Neural progenitor cell (in vitro differentiated cells): ENCODE measurements around the gene NCF4. TPM values are rescaled to one million over a fixed set of nuclear protein-coding genes. Genes with fewer than 3 reads are reported as not detected.

Experiments used
- DNase-seq: peaks from one replicate; pipeline ENCODE4 v3.0.0-alpha.2; 2016; ENCODE audit warnings: low spot score
- H2AFZ ChIP-seq: fragments of 200-600 bp; sonication (generic); replicated peaks from 2 replicates; pipeline ENCODE4 v1.6.1; 2016; ENCODE audit warnings: antibody characterized with exemption
- H3F3A ChIP-seq: fragments of 200-600 bp; sonication (generic); 2 replicates; pipeline ENCODE4 v1.6.1; 2016; ENCODE audit warnings: antibody characterized with exemption, low read depth
- H3K27ac ChIP-seq: fragments of 200-600 bp; sonication (generic); 2 replicates; pipeline ENCODE4 v1.5.1; 2016; ENCODE audit warnings: mild to moderate bottlenecking
- H3K27me3 ChIP-seq: fragments of 200-600 bp; sonication (generic); 2 replicates; pipeline ENCODE4 v1.6.1; 2016; ENCODE audit warnings: mild to moderate bottlenecking, moderate library complexity
- H3K36me3 ChIP-seq: fragments of 200-600 bp; sonication (generic); 2 replicates; pipeline ENCODE4 v1.5.1; 2016
- H3K4me1 ChIP-seq: fragments of 200-600 bp; sonication (generic); 2 replicates; pipeline ENCODE4 v1.6.1; 2016; ENCODE audit warnings: mixed run types
- H3K4me2 ChIP-seq: fragments of 200-600 bp; sonication (generic); 2 replicates; pipeline ENCODE4 v1.6.1; 2016
- H3K4me3 ChIP-seq: fragments of 200-600 bp; sonication (generic); 2 replicates; pipeline ENCODE4 v1.5.1; 2016
- H3K79me2 ChIP-seq: fragments of 200-600 bp; sonication (generic); 2 replicates; pipeline ENCODE4 v1.6.1; 2016; ENCODE audit warnings: low read depth
- H3K9ac ChIP-seq: fragments of 200-600 bp; sonication (generic); 2 replicates; pipeline ENCODE4 v1.6.1; 2016
- H3K9me3 ChIP-seq: fragments of 200-600 bp; sonication (generic); 2 replicates; pipeline ENCODE4 v1.5.1; 2016; ENCODE audit warnings: low read depth
- H4K20me1 ChIP-seq: fragments of 200-600 bp; sonication (generic); 2 replicates; pipeline ENCODE4 v1.6.1; 2016; ENCODE audit warnings: low read depth
- H3K27ac Mint-ChIP-seq: 3 replicates; pipeline ENCODE4 v1.8.0; 2021; ENCODE audit warnings: mixed read lengths
- H3K27me3 Mint-ChIP-seq: 2 replicates; pipeline ENCODE4 v1.8.0; 2022; ENCODE audit warnings: low read depth, mild to moderate bottlenecking, inconsistent platforms, moderate library complexity, mixed read lengths; ENCODE audit not compliant: insufficient read depth
- H3K36me3 Mint-ChIP-seq: 3 replicates; pipeline ENCODE4 v1.8.0; 2021; ENCODE audit warnings: mixed read lengths
- H3K4me1 Mint-ChIP-seq: 3 replicates; pipeline ENCODE4 v1.8.0; 2021; ENCODE audit warnings: mixed read lengths
- H3K4me3 Mint-ChIP-seq: 3 replicates; pipeline ENCODE4 v1.8.0; 2021; ENCODE audit warnings: mild to moderate bottlenecking, moderate library complexity, mixed read lengths
- H3K9me3 Mint-ChIP-seq: 3 replicates; pipeline ENCODE4 v1.8.0; 2020; ENCODE audit warnings: mixed read lengths
- EZH2 ChIP-seq: fragments of 200-600 bp; sonication (generic); IDR thresholded peaks from 2 replicates; pipeline ENCODE4 v1.6.1; 2017; ENCODE audit warnings: antibody characterized with exemption, mild to moderate bottlenecking, moderate library complexity
- EZH2phosphoT487 ChIP-seq: fragments of 200-600 bp; sonication (generic); IDR thresholded peaks from 2 replicates; pipeline ENCODE4 v1.6.1; 2017; ENCODE audit warnings: antibody characterized with exemption
- total RNA-seq: library from RNA; depleted of rRNA; stranded (reverse); fragments of >200 nt; gene quantifications from 2 replicates; pipeline ENCODE4 v1.2.3, GENCODE V29; 2015; ENCODE audit warnings: low replicate concordance
- TF ChIP-seq, protein P1 (sequence below): fragments of 200-600 bp; sonication (generic); IDR thresholded peaks from 2 replicates; pipeline ENCODE4 v1.5.1; 2017; ENCODE audit warnings: antibody characterized with exemption, mild to moderate bottlenecking

The NCF4 gene
- total RNA-seq, 1 donor from 2014 or later: not detected

DNA sequence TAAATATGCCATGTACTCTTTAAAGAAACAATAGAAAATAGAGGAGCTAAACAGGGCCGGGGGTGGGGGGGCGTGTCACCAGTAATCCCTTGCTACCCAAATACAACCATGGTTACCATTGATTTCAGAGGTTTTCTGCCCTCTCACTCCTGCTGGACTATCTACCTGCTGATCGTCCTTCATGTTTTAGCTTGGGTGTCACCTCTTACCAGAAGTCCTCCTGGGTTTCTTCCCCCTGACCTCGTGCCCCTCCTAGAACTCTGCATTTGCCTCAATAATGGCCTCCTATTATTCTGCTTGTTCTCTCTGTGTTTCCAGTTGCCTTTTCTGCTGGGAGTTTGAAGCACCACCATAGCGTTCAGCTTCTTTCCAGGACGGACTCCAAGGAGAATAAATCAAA lies 34.5 kb upstream of the NCF4 start:
- no peaks in the 10 kb centered on the region for H3K27me3 ChIP-seq
- no peaks in the 10 kb centered on the region for H3K36me3 Mint-ChIP-seq
- no peak overlapping the region for H2AFZ ChIP-seq

DNA sequence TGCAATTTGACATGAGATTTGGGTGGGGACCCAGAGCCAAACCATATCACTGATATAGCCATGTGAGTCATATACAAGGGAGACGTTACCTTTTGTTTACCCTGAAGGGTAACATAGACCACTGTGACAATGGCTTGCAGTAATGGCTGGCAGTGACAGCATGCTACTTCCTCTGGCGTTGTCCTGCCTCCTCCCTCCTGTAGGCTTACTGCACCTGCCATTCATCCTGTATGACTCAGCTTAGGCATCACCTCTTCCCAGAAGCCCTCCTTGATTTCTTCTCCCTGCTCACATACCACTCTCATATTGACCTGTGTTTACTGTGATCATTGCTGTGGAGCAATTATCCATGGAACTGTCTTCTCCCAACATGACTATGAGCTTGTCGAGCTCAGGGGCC lies 32.0 kb upstream of the NCF4 start:
- Mint-ChIP-seq H3K27me3 (peaks cover 3% of the 10 kb centered on the region), H3K27ac (no peak overlapping the region), H3K36me3 (no peaks in the 10 kb centered on the region), H3K9me3 (no peaks in the 10 kb centered on the region), H3K4me3 (no peak overlapping the region), H3K4me1 (peaks cover 24% of the 10 kb centered on the region)
- Histone ChIP-seq H3K27ac (no peak overlapping the region), H2AFZ (no peak overlapping the region), H3K36me3 (no peaks in the 10 kb centered on the region), H3K79me2 (no peaks in the 10 kb centered on the region), H3K27me3 (no peaks in the 10 kb centered on the region), H3K9ac (no peak overlapping the region), H4K20me1 (no peaks in the 10 kb centered on the region), H3K9me3 (no peaks in the 10 kb centered on the region), H3K4me2 (no peak overlapping the region), H3F3A (peaks cover 21% of the 10 kb centered on the region), H3K4me1 (peaks cover 31% of the 10 kb centered on the region), H3K4me3 (no peak overlapping the region)
- no peak for TF ChIP-seq EZH2phosphoT487
- TF ChIP-seq EZH2: no peak
- TF ChIP-seq, protein P1, sequence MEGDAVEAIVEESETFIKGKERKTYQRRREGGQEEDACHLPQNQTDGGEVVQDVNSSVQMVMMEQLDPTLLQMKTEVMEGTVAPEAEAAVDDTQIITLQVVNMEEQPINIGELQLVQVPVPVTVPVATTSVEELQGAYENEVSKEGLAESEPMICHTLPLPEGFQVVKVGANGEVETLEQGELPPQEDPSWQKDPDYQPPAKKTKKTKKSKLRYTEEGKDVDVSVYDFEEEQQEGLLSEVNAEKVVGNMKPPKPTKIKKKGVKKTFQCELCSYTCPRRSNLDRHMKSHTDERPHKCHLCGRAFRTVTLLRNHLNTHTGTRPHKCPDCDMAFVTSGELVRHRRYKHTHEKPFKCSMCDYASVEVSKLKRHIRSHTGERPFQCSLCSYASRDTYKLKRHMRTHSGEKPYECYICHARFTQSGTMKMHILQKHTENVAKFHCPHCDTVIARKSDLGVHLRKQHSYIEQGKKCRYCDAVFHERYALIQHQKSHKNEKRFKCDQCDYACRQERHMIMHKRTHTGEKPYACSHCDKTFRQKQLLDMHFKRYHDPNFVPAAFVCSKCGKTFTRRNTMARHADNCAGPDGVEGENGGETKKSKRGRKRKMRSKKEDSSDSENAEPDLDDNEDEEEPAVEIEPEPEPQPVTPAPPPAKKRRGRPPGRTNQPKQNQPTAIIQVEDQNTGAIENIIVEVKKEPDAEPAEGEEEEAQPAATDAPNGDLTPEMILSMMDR: no peak
- DNase-seq: no peak

More for the DNA sequence above, 34.5 kb upstream of the NCF4 start:
- no peaks in the 10 kb centered on the region for H3K36me3 ChIP-seq
- H3K4me3 ChIP-seq: no peak overlapping the region
- no peaks in the 10 kb centered on the region for H3K9me3 ChIP-seq
- H3K4me1 Mint-ChIP-seq: peaks cover 35% of the 10 kb centered on the region
- H3K79me2 ChIP-seq: no peaks in the 10 kb centered on the region
- DNase-seq: no peak
- H4K20me1 ChIP-seq: no peaks in the 10 kb centered on the region
- H3K27me3 Mint-ChIP-seq: no peaks in the 10 kb centered on the region
- no peaks in the 10 kb centered on the region for H3K9me3 Mint-ChIP-seq
- H3F3A ChIP-seq: peaks cover 31% of the 10 kb centered on the region
- no peak overlapping the region for H3K4me3 Mint-ChIP-seq
- TF ChIP-seq EZH2phosphoT487 (no peak), EZH2 (no peak)
- TF ChIP-seq, protein P1: no peak
- peak overlapping the region; percentile 66 for H3K4me2 ChIP-seq
- no peak overlapping the region for H3K9ac ChIP-seq
- peaks cover 43% of the 10 kb centered on the region for H3K4me1 ChIP-seq
- H3K27ac Mint-ChIP-seq: peak overlapping the region; percentile 42
- H3K27ac ChIP-seq: no peak overlapping the region

DNA sequence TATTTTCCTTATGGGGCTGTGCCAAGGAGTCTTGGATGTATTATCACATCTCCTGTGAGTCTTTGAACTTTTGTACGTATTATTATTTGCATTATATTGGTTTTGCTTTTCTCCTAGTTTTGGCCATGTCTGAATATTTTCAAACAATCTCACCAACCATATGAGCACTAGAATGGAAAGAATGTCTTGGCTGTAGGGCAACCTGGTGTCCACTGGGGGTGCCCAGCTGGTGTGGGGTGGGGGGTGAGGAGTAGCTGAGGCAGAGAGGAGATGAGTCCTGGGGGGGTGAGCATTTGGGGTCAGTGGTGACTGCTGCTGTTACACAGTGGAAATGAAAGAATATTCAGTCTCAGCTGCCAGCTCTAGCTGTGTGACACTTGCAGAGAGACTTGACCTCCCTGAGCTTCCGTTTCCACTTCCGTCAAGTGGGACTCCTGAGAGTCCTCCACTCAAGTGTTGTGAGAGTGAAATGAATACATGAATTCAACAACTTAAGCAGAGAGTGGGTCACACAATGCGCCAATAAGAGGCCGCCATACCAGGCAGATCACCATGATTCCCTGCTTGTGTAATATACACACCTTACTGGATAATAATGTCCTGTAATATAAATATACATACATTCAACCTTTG lies 31.3 kb upstream of the NCF4 start:
- Histone ChIP-seq H3F3A (peaks cover 21% of the 10 kb centered on the region), H3K9me3 (no peaks in the 10 kb centered on the region), H3K9ac (no peak overlapping the region), H3K27ac (no peak overlapping the region), H3K27me3 (no peaks in the 10 kb centered on the region), H3K79me2 (no peaks in the 10 kb centered on the region), H3K4me3 (no peak overlapping the region), H3K36me3 (no peaks in the 10 kb centered on the region), H4K20me1 (no peaks in the 10 kb centered on the region), H2AFZ (no peak overlapping the region), H3K4me1 (peaks cover 31% of the 10 kb centered on the region), H3K4me2 (no peak overlapping the region)
- no peak overlapping the region for H3K4me3 Mint-ChIP-seq
- no peaks in the 10 kb centered on the region for H3K36me3 Mint-ChIP-seq
- no peak for DNase-seq
- H3K4me1 Mint-ChIP-seq: peaks cover 24% of the 10 kb centered on the region
- TF ChIP-seq EZH2 (no peak), EZH2phosphoT487 (no peak)
- TF ChIP-seq, protein P1: peak; percentile 12
- H3K27me3 Mint-ChIP-seq: peaks cover 3% of the 10 kb centered on the region
- H3K9me3 Mint-ChIP-seq: no peaks in the 10 kb centered on the region
- no peak overlapping the region for H3K27ac Mint-ChIP-seq
